GM21423 (cell line): Measurements from ENCODE around the gene TMPRSS13.
"Not testable (repeated sequence)": the region's sequence is repeated elsewhere in the genome, so short reads cannot be mapped to it uniquely, and the experiment has no call there.

Source experiments
- ATAC-seq: cut with Tn5 transposase; IDR thresholded peaks from one replicate; pipeline ENCODE4 v1.9.1; 2021; ENCODE audit warnings: mild to moderate bottlenecking, moderate library complexity; ENCODE audit not compliant: unreplicated experiment

Gene TMPRSS13

DNA sequence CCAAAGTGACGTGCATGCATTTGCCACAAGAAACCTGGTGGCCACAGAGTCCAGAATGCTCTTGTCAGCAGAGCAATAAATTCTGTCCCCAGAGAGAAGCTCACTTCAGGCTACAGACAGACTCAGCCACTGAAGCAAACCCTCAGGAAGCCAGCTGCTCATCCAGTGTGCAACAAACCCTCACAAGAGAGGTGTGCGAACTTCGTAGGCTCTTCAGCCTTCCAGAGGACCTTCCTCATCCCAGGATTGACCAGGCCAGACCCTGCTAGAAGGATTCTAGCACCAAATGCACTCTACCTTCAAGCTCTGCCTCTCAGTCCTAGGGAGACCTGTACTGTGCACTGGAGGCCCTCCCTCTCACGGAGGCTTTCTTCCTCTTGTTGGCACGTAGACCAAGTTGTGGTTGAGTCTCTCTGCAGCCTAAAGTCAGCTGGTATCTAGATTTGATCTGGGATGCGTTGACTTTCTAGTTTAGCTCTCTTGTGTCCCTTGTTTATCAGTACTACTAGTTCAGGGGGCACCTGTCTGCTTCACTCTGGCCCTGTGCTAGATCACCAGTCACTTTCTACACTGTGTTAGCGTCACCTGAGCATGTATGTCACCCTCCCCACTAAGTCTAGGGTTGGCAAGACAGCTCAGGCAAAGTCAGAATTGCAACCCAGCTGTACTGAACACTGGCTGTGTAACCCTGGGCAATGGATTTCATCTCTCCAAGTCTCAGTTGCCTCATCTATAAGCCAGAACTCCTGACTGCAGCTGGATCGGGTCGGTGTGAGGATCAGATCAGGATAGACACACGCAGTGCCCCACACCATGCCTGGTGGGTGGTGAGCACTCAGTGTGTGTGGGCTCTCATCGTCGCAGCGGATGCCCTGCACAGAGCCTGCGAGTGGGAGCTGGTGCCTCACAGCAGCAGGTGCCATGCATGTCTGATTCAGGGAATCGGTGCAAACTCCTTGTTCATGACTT is 22.1 kb upstream of the TMPRSS13 start:
- peak; percentile 51 for ATAC-seq

DNA sequence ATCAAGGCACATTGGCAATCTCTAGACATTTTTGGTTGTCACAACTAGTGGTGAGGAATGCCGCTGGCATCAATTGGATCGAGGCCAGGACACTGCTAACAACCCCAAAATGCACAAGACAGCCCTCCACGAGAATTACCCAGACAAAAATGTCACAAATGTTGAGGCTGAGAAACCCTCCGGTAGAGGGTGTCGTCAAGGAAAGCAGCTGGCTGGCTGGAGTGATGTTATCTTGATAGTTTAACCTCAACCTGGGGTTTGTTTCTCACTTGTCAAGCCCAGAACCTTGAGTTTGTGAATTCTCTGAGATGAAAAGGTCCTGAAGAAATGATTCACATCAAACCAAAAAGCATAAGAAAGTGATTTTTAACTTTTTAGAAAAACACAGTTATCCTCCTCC is 21.1 kb upstream of the TMPRSS13 start:
- no peak for ATAC-seq

DNA sequence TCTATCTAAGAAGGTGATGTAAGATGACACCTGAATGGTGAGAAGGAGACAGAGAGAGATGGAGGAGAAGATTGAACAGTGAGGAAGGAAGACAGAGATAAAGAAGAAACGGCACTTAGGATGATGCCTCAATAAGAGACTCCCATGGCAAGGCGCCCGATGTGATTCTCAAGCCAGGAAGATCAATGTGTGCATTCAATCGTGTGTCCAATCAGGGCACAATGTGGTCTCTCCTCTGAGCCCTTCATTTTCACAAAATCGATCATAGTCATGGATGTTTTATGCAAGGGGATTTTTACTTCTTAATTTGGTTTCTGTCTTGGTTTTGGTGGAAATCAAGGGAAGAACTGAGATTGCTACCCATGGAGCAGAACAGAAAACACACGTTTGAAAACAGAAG is 19.9 kb upstream of the TMPRSS13 start:
- no peak for ATAC-seq

DNA sequence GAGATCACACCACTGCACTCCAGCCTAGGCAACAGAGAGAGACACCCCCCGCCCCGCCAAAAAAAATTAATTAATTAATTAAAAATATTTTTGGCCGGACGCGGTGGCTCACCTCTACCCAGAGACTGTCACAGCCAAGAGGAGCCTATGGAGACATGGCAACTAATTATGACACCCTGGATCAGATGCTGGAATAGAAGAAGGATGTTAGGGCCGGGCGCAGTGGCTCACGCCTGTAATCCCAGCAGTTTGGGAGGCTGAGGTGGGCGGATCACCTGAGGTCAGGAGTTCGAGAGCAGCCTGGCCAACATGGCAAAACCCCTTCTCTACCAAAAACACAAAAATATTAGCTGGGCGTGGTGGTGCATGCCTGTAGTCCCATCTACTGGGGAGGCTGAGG is 19.3 kb upstream of the TMPRSS13 start:
- ATAC-seq, result not testable (repeated sequence)

DNA sequence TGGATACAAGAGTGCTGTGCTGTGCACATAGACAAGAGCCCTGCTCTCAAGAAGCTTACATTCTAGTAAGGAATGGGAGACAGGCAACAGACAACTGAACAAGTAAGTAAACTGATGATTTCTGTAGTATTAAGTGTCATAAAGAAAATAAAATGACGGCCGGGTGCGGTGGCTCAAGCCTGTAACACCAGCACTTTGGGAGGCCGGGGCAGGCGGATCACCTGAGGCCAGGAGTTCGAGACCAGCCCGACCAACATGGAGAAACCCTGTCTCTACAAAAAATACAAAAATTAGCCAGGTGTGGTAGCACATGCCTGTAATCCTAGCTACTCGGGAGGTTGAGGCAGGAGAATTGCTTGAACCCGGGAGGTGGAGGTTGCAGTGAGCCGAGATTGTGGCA is 18.5 kb upstream of the TMPRSS13 start:
- ATAC-seq, result not testable (repeated sequence)

DNA sequence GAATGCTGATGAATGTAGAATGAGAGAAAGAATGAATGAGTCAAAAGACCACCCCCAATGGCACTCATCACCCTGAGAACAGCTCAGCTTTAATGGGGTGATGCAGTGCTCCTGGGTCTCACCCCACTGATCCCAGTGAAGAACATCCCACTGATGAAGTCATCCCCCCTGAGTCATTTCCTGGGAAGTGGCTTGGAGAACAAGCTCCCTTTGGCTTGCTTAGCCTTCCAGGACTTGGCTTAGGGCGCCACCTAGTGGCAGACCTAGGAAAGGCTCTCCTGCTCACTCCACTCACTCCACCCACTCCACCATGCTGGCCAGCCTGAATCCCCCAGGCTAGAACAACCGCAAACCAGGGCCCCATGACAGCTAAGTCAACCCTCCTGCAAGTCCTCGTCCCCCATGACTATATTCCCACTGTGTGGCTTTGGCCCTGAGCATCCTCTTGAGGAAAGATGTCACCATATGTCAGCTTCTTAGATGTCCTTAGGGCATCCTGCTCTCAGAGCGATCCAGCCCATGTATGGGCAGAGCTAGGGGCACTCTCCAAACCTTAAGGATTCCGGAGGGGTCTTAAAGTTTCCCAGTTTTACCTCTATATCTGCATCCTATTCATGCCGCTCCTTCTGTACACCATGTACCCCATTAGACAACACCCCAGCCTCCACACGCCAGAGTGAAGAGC is 17.8 kb upstream of the TMPRSS13 start:
- ATAC-seq, result peak; percentile 42

DNA sequence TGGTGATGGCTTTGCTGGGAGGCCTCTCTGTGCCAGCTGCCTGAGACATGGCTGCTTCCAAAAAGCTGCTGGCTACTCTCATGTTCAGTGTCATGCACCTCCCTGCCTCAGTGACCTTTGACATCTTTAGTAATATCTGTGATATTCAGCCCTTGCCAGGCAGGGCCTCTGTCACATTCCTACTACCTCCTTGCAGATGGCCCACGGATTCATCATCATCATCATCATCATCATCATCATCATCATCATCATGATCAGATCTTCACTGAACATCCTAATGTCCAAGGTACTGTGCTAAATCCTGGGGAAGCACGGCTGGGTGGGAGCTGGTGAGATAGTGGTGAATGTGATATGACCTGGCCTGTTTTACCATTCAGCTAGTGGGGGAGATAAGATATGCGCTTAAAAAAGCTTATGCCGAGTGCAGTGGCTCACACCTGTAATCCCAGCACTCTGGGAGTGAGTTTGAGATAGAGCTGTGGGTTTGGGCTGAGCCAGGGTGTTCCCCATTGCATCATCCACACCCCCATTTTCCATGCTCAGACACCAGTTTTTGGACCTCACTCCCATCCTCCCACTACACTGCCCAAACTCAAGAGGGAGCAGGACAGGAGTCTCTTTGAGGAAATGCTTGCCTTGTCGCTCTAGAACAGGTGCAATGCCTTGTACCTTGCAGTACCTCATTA is 17.1 kb upstream of the TMPRSS13 start:
- peak; percentile 5 for ATAC-seq

DNA sequence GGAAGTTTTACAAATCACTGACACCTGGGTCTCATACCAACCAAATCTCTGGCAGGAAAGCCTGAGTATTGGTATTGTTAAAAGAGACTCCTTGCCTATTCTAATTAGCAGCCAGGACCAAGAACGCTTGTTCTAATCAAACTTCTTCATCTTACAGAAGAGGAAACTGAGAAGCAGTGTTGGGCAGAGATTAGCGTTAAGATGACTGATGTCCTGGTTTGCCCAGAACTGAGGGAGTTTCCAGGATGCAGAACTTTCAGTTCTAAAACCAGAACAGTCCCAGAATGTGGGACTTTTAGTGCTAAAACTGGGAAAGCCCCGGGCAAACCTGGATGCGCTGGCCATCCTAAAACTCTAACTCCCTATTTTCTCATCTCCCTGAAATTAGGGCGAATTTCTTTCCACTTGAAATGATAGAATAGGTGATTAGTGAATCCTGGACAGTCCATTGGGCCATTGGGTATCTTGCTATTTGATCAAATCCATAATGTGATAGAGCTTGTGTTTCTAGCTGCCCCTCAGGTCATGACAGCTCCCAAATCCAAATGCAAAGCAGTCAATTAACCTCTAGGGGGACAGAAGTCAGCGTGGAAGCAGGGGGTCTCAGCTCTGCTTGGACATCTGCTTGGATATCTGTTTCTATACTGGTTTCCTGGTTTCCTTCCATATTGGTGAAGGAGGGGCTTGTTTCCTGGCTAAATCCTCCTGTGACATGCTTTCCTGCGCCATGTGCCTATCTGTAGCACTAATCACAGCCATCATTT is 16.0 kb upstream of the TMPRSS13 start:
- no peak for ATAC-seq

DNA sequence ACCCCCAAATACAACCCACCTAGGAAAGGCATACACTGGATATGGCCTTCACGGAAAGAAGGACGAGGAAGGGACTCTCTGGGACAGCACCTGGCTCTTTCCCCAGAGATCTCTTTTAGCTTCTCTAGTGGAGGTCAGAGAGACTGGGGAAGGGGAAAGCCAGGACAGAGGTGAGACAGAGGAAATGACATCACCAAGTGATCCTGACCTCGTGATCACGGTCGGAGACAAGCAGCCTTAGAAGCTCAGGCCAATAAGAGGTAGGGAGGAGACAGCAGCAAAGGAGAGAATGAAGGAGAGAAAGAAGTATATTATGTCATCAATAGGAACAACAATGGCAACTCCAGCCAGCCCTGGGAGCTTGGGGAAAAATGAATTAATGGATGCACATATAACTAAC is 15.4 kb upstream of the TMPRSS13 start:
- no peak for ATAC-seq

DNA sequence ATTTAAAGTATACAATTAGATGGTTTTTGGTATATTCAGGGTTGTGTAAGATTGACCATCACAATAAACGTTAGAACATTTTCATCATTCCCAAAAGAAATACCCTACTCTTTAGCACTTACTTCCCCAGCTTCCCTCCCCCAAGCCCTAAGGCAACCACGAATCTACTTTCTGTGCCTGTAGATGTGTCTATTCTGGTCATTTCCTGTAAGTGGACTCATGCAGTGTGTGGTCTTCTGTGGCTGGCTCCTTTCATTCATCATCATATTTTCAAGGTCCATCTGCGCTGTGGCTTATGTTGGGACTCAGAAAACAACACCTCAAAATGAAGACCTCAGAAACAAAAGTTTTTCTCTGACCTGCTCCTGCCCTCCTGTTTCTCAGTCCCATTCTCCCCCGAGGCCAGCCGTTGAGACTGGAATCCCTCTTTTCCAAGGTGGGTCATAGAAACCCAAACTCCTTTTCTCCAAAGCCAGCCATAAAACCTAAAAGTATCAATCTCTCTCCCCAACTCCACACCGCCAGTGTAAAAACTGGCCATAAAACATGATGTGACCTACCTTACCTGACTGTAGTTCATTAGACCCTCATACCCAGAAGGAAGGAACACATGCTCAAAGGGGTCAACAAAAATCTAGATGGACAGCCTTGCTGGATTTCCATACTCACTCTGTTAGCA is 12.9 kb upstream of the TMPRSS13 start:
- ATAC-seq, result no peak

DNA sequence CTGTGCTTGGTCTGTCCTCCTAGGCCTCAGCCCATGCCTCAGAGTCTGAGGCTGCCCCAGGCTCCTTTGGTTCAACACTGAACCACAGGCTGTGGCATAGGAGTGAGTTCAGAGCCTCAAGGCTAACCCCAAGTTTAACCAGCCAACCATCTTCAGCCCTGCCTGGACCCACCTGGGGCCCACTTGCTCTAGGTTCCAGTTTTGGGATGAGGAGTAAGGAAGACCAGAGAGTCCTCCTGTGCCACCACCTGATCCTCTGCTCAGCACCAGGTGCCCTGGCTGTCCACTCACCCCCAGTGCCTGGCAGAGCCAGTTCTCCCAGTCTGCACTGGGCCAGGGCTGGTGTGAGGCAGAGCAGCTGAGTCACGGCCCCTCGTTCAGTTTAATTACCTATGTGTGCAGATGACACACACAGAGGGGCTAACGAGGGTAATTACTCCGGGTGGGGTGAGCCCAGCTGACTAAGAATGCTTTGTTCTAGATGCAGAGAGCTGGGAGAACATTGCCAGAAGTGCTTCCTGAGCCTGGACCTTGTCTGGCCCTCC is 12.0 kb upstream of the TMPRSS13 start:
- no peak for ATAC-seq

DNA sequence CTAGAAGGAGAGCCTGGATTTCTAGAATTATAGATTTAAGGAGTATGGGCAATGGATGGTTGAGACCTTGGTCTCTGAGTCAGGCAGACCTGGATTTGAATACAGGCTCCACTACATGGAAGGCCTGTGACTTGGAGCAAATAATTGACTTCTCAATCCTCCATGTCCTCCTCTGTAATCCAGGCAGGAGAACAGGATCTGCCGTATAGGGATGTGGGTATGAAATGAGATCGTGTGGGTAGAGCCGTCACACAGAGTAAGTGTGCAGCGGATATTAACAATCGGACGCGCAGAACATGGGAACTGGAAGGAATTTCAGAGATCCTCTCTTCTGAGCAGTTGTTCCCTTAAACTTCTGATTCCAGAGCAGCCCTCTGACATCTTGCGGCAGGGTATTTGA is 11.5 kb upstream of the TMPRSS13 start:
- no peak for ATAC-seq

DNA sequence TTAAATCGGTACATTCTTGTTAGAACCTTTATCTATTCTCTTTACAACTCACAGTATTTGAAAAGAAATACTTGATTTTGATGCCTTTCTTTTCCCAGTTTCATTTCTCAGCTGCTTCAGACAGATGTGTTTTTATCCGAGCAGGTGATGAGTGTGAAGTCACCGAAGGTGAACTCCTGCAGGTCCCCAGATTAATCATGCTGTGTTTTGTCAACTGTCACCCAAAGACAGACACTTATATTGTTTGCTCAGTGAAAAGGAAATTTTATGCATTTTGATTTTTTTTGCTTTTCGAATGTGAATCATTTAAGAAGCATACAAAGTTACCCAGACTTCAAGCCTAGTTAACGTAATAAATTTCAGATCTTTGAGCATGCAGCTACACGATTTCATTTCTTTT is 7.8 kb upstream of the TMPRSS13 start:
- no peak for ATAC-seq

DNA sequence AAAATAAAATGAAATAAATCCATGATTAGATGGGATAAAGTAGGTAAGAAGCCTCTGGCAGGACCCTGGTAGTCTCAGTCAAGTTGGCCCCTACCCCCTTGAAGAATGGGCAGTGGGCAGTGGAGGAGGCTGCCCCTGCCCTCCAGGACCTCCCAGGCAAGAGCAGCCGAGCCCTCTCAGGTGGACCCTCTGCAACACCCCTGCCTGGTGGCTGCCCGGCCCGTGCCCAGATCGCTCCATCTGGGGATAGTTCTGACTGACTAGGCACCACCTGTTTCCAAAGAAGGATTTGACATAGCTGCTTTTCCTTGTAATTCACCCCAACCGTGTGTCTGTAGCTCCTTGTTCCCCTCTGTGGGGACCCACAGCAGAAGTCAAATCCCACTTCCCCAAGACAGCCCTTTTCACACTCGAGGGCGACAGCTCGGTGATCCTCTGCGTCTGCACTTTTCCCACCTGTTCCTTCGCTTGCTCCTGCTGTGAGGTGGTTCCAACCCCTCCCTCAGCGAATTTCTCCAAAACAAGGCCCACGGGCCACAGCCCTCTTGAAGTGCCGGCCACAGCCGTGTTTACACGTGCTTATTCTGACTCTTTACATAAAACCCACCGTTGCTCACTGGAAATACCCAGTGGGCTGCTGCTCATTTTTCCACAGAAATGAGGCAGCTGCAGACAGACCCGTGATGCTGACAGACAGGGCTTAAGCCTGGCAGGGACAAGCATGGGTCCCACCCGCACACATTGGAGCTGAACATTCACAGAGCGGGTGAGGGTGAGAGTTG is 5.5 kb upstream of the TMPRSS13 start:
- no peak for ATAC-seq

DNA sequence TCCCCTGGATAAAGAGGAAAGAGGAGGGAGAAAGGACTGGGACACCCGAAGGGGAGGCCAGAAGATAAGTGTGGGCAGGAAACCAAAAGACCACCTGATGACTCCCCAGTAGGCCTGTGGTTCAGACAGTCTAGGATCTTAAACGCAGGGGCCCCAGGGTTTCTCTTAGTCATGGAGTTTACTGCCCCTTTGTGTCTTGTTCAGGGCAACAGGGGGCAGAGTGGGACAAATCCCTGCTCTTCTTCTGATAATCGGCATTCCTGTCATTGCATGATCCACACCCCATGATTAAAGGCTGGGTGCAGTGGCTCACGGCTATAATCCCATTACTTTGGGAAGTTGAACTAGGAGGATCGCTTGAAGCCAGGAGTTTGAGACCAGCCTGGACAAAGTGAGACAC is 4.7 kb upstream of the TMPRSS13 start:
- no peak for ATAC-seq

DNA sequence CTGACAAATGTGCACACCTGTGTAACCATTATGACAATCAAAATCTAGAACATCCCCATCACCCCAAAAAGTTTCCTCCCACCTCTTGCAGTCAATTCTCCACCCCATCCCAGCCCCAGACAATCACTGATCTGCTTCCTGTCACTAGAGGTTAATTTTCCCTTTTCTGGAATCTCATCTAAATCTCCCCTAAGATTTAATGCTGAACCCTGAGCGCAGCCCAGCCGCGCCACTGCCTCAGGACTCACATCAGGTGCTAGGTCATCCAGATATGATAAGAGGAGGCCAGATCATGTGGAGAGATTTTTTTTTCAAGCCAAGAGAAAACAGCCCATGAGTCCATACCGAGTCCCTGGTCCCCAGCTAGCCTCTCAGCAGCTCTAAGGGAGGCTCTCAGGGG is 4.3 kb upstream of the TMPRSS13 start:
- no peak for ATAC-seq

DNA sequence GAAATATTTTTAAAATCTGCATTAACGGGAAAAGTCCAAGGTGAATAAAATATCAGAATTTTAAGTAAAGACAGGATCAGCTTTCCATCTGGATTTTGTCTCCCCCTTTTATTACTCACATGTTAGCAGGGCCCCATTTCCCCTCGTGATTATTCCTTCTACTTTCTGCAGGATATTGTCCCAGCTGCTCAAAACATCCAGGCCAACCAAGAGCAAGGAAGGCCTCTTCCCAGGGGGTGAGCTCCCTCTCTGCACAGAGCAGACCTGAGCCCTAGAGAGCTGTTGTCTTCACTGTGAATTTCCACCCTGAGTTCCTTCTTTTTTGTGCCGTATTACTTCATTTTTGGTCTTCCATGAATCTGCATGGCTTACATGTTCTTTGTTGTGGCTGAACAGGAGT is 3.7 kb upstream of the TMPRSS13 start:
- ATAC-seq, result no peak

DNA sequence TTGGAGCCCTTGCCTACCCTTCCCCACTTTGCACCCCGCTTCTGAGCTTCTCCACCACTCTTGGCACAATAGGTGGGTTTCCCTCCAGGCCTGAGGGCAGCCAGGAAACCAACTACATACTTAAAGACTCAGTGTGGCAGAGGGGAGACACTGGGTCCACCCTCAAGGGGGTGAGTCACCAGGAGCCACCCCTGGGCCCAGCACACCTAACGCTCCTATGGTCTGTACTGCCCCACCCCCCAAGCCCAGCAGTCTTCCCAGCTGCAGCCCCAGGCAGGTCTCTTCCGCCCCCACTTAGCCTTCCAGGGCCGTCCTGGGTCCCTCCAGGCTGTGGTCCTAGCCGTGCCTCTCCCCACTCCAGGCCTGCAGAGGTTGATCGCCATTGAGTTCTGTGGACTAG is 3.2 kb upstream of the TMPRSS13 start:
- no peak for ATAC-seq

DNA sequence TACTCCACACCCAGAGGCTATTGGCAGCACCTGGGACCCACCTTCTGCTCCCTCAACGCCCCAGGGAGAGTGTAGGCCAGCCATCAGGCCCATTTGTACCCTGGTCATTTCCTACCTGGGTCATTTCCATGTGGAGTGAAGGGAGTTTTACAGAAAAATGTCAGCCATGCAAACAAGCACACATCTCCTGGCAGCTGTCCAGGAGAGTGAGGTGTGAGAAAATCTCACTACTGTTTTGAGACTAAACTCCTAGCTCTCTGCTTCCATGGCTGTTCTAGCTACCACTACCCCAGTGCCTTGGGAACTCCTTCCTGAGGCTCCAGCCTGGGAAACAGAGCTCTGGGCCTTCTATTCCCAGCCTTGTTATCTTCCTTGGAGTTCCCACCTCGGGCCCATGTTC is 2.8 kb upstream of the TMPRSS13 start:
- ATAC-seq, result peak; percentile 58
